AG10803 (cell line): ENCODE data around the gene ACTBL2.

Experiments
- DNase-seq: peaks from one replicate; pipeline ENCODE4 v3.0.0; 2010; ENCODE audit warnings: low read depth
- H3K4me3 ChIP-seq: 2 replicates; pipeline ENCODE4 v1.5.1; 2011; ENCODE audit warnings: mild to moderate bottlenecking, low read length, control low read depth
- CTCF ChIP-seq: conservative IDR thresholded peaks from 2 replicates; pipeline ENCODE4 v1.5.1; 2011; ENCODE audit warnings: mild to moderate bottlenecking, low read length, control low read depth, inconsistent platforms

The ACTBL2 gene

GRCh38 chr5:57448287-57448686 is 34.3 kb downstream of the ACTBL2 start:
- no peak for TF ChIP-seq CTCF
- no peak for DNase-seq
- H3K4me3 ChIP-seq: no peak overlapping the region

GRCh38 chr5:57447658-57448057 is 35.0 kb downstream of the ACTBL2 start:
- H3K4me3 ChIP-seq: no peak overlapping the region
- peak; percentile 88 for DNase-seq
- TF ChIP-seq CTCF: no peak

- TF ChIP-seq CTCF: no peak
- no peak overlapping the region for H3K4me3 ChIP-seq
- no peak for DNase-seq
Observed at GRCh38 chr5:57446966-57447365, 35.6 kb downstream of the ACTBL2 start.

- no peak overlapping the region for H3K4me3 ChIP-seq
Observed at GRCh38 chr5:57445705-57446037, 36.9 kb downstream of the ACTBL2 start.

GRCh38 chr5:57445006-57445704 is 37.5 kb downstream of the ACTBL2 start:
- TF ChIP-seq CTCF: no peak
- no peak overlapping the region for H3K4me3 ChIP-seq
- DNase-seq: peak; percentile 18

More at GRCh38 chr5:57445705-57446037, 36.9 kb downstream of the ACTBL2 start:
- TF ChIP-seq CTCF: no peak
- DNase-seq: peak; percentile 60

GRCh38 chr5:57442080-57442839 is 40.4 kb downstream of the ACTBL2 start:
- no peak overlapping the region; the same call in 1 of the 2 replicates for H3K4me3 ChIP-seq
- no peak; the same call in 1 of the 2 replicates for TF ChIP-seq CTCF

GRCh38 chr5:57441557-57441956 is 41.1 kb downstream of the ACTBL2 start:
- peak; percentile 99 for DNase-seq
- no peak for TF ChIP-seq CTCF
- peak overlapping the region; percentile 2; the same call in 1 of the 2 replicates for H3K4me3 ChIP-seq

More at GRCh38 chr5:57442080-57442839, 40.4 kb downstream of the ACTBL2 start:
- DNase-seq: peak; percentile 100
